Activated CD8-positive, alpha-beta T cell treated with anti-CD3 and anti-CD28 coated beads, Interleukin-2, amount 10 ng/mL, durations not matched to agents 7 days and 5 days (primary cell): ENCODE measurements around the gene PWWP2B. TPM values are rescaled to one million over a fixed set of nuclear protein-coding genes. Genes with fewer than 3 reads are reported as not detected.

Source experiments
- ATAC-seq: fragments of 150-1000 bp; cut with Tn5 transposase; one replicate; pipeline ENCODE4 v1.10.0; 2021; ENCODE audit warnings: moderate library complexity
- CTCF ChIA-PET: fragments of 350-600 bp; sonication (Branson Sonifier 250); formaldehyde crosslinking; loops from one replicate; lab custom pipeline; 2021; ENCODE audit warnings: antibody characterized with exemption; lab: Charles Lee
- POLR2A ChIA-PET: fragments of 350-600 bp; sonication (Branson Sonifier 250); formaldehyde crosslinking; loops from one replicate; lab custom pipeline; 2021; ENCODE audit warnings: antibody characterized with exemption; lab: Charles Lee
- DNase-seq: peaks from one replicate; pipeline ENCODE4 v3.0.0-alpha.2; 2020
- H3K27ac Mint-ChIP-seq: one replicate; pipeline ENCODE4 v1.8.0; 2021; ENCODE audit warnings: mild to moderate bottlenecking, mixed read lengths
- H3K27me3 Mint-ChIP-seq: one replicate; pipeline ENCODE4 v1.8.0; 2021; ENCODE audit warnings: low read depth, mixed read lengths
- H3K36me3 Mint-ChIP-seq: one replicate; pipeline ENCODE4 v1.8.0; 2021; ENCODE audit warnings: low read depth, mixed read lengths
- H3K4me1 Mint-ChIP-seq: one replicate; pipeline ENCODE4 v1.8.0; 2021; ENCODE audit warnings: low read depth, mixed read lengths
- H3K4me3 Mint-ChIP-seq: one replicate; pipeline ENCODE4 v1.8.0; 2021; ENCODE audit warnings: mild to moderate bottlenecking, mixed read lengths
- H3K9me3 Mint-ChIP-seq: one replicate; pipeline ENCODE4 v1.8.0; 2022; ENCODE audit warnings: mixed read lengths; ENCODE audit not compliant: insufficient read depth
- total RNA-seq, 2 experiments: library from RNA; stranded (reverse); gene quantifications; one replicate each; pipeline ENCODE4 v1.2.3, GENCODE V29; 2021

The PWWP2B gene
- total RNA-seq, 2 experiments from 2014 or later, result 15.0 to 15.7 TPM

DNA sequence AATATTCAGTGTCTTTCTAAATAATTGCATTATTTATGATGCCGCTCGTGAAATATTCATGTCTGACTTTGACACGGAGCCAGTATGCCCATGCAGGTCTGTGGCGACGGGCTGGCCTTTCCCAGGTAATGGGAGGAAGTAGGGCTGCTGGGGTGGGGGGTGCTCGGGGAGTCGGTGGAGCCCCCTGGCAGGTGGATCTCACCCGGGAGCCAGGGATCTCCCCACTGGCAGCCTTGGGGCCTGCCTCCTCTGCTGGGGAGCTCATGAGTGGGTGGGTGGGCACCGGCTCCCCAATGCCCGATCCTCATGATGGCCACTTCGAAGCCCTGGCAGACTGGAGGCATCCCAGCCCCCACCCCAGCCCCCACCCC is 52.8 kb downstream of the PWWP2B start:
- ChIA-PET POLR2A (no interaction called here), CTCF (no interaction called here)
- DNase-seq (no peak), ATAC-seq (no peak)
- H3K36me3 Mint-ChIP-seq, result no peaks in the 10 kb centered on the region
- H3K27me3 Mint-ChIP-seq, result no peaks in the 10 kb centered on the region
- H3K9me3 Mint-ChIP-seq, result no peaks in the 10 kb centered on the region
- H3K27ac Mint-ChIP-seq, result peak overlapping the region; percentile 47
- H3K4me1 Mint-ChIP-seq, result peaks cover 50% of the 10 kb centered on the region
- no peak overlapping the region for H3K4me3 Mint-ChIP-seq

DNA sequence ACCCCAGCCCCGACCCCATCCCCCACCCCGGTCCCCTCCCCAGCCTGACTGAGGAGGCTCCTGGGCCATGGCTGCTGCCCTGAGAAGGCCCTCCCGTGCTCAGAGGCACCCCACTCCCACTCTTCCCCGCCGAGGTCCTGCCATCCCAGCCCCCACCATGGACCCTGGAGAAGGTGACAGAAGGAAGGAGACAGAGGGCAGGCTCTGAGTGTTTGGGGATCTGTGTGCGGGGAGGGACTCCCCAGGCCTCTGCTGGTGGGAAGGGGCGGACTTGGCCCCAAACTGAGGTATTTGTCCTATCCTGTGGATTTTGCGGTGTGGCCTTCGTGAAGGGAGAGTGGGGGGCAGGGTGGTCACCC is 53.4 kb downstream of the PWWP2B start:
- Mint-ChIP-seq H3K4me1 (peaks cover 43% of the 10 kb centered on the region), H3K27ac (no peak overlapping the region), H3K9me3 (no peaks in the 10 kb centered on the region), H3K36me3 (no peaks in the 10 kb centered on the region), H3K4me3 (no peak overlapping the region), H3K27me3 (no peaks in the 10 kb centered on the region)
- CTCF ChIA-PET, result no interaction called here
- ATAC-seq, result no peak
- no peak for DNase-seq
- POLR2A ChIA-PET, result no interaction called here

GRCh38 chr10:132450825-132451505 is 54.0 kb downstream of the PWWP2B start:
- no peak overlapping the region for H3K27ac Mint-ChIP-seq

DNA sequence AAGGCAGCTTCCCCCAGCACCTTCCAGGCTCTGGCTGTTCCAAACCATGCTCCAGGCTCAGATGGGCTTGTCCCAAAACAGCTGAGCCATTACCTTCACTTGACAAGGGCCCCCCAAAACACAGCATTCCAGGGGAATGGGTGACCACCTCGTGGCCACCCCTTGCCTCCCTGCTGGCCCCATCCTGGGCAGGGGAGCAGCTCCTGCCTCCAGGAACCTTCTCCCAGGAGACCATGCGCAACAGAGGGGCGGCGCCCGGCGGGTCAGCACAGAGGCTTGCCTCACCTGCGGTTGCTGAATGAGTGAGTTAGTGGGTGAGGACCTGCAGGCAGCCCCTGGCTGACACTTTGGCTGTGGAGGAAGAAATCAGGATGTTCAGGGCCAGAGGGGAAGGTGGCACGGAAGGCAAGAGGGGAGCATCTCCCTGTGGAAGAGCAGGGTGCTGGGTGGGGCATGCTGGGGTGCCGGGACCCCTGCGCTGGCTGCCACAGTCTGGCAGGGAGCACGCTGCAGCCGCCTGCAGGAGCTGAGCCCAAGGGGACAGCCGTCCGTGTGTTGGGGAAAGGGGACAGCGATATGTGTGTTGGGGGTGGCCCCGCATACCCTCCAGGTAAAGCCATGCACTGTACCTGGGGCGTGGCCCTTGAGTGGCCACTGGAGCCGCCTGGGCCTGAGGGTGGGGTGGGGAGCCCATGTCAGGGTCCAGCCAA is 54.7 kb downstream of the PWWP2B start:
- no peak overlapping the region for H3K4me3 Mint-ChIP-seq
- CTCF ChIA-PET, result interaction anchor here (1.3 to 1.4 kb wide), 2 partner anchors 64 to 100 kb away, joined by 4 read pairs; no protein-coding TSS in a partner anchor
- H3K27ac Mint-ChIP-seq, result no peak overlapping the region
- no peaks in the 10 kb centered on the region for H3K27me3 Mint-ChIP-seq
- H3K4me1 Mint-ChIP-seq, result peaks cover 33% of the 10 kb centered on the region
- DNase-seq (no peak), ATAC-seq (no peak)
- no peaks in the 10 kb centered on the region for H3K9me3 Mint-ChIP-seq
- no peaks in the 10 kb centered on the region for H3K36me3 Mint-ChIP-seq
- POLR2A ChIA-PET, result interaction anchor here (1.0 kb wide), 2 partner anchors 61 to 62 kb away, joined by 3 read pairs; no protein-coding TSS in a partner anchor

More at GRCh38 chr10:132450825-132451505, 54.0 kb downstream of the PWWP2B start:
- peaks cover 40% of the 10 kb centered on the region for H3K4me1 Mint-ChIP-seq
- no peak overlapping the region for H3K4me3 Mint-ChIP-seq
- POLR2A ChIA-PET, result interaction anchor here (1.0 kb wide), 1 partner anchor 60 kb away, joined by 3 read pairs; no protein-coding TSS in a partner anchor
- ATAC-seq, result no peak
- DNase-seq, result no peak
- H3K27me3 Mint-ChIP-seq, result no peaks in the 10 kb centered on the region
- H3K9me3 Mint-ChIP-seq, result no peaks in the 10 kb centered on the region
- no peaks in the 10 kb centered on the region for H3K36me3 Mint-ChIP-seq
- CTCF ChIA-PET, result interaction anchor here (1.3 to 1.4 kb wide), 2 partner anchors 63 to 100 kb away, joined by 4 read pairs; no protein-coding TSS in a partner anchor

DNA sequence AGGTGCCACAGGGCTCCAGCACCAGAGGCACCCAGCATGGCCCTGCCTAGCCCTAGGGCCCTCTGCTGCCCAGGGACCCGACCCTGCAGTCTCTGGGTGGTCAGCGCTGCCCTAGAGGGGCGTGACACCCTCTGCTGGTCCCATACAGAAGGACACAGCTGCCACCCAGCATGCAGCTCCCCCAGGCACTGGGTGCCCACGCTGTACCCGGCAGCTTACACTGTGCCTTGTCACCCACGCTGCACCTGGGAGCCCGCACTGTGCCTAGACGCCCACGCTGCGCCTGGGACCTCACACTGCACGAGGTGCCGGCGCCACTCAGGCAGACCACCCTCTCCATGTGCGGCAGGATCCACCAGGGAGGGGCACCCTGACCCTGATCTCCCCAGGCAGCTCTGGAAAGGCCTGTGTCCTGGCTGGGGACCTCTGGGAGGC is 55.2 kb downstream of the PWWP2B start:
- no peak overlapping the region for H3K4me3 Mint-ChIP-seq
- ChIA-PET CTCF (interaction anchor here (1.3 to 1.4 kb wide), 2 partner anchors 65 to 99 kb away, joined by 4 read pairs; no protein-coding TSS in a partner anchor), POLR2A (interaction anchor here (1.0 kb wide), 1 partner anchor 63 kb away, joined by 3 read pairs; no protein-coding TSS in a partner anchor)
- ATAC-seq (no peak), DNase-seq (no peak)
- peak overlapping the region; percentile 73 for H3K27ac Mint-ChIP-seq
- no peaks in the 10 kb centered on the region for H3K36me3 Mint-ChIP-seq
- no peaks in the 10 kb centered on the region for H3K27me3 Mint-ChIP-seq
- H3K4me1 Mint-ChIP-seq, result peaks cover 31% of the 10 kb centered on the region
- no peaks in the 10 kb centered on the region for H3K9me3 Mint-ChIP-seq

- Mint-ChIP-seq H3K27ac (peak overlapping the region; percentile 73), H3K4me3 (peak overlapping the region; percentile 42), H3K36me3 (no peaks in the 10 kb centered on the region), H3K9me3 (no peaks in the 10 kb centered on the region), H3K27me3 (no peaks in the 10 kb centered on the region), H3K4me1 (peaks cover 25% of the 10 kb centered on the region)
- ATAC-seq (peak; percentile 91), DNase-seq (peak; percentile 89)
- POLR2A ChIA-PET, result interaction anchor here (0.8 to 1.0 kb wide), 2 partner anchors 63 to 498 kb away, joined by 3 read pairs; no protein-coding TSS in a partner anchor
- CTCF ChIA-PET, result interaction anchor here (0.9 to 1.4 kb wide), 4 partner anchors 63 to 92 kb away, joined by 3 to 4 read pairs (median 4); no protein-coding TSS in a partner anchor
These were observed 55.9 kb downstream of the PWWP2B start for GRCh38 chr10:132452651-132453469.

DNA sequence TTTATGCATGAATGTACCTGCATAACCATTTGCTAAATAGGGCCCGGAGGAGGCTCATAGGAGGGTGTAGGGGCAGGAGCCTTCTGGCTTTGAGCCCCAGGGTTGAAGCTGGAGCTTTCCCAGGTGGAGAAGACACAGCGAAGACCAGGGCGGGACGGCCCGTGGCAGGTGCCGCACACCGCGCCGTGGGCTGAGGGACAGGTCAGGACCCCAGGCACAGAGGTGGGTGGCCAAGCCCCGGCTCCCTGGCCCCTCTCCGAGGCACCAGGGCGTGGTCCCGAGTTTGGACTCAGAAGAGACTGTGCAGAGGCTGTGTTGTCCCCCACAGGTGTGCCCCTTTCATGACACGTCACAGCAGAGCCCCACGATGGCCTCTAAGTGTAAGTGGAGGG is 56.5 kb downstream of the PWWP2B start:
- Mint-ChIP-seq H3K36me3 (no peaks in the 10 kb centered on the region), H3K9me3 (no peaks in the 10 kb centered on the region), H3K27ac (no peak overlapping the region), H3K4me1 (peaks cover 20% of the 10 kb centered on the region), H3K4me3 (no peak overlapping the region), H3K27me3 (no peaks in the 10 kb centered on the region)
- CTCF ChIA-PET, result interaction anchor here (0.7 to 1.1 kb wide), 4 partner anchors 64 to 92 kb away, joined by 3 to 4 read pairs (median 3); no protein-coding TSS in a partner anchor
- POLR2A ChIA-PET, result interaction anchor here (0.8 kb wide), 1 partner anchor 499 kb away, joined by 3 read pairs; no protein-coding TSS in a partner anchor
- DNase-seq (no peak), ATAC-seq (no peak)

DNA sequence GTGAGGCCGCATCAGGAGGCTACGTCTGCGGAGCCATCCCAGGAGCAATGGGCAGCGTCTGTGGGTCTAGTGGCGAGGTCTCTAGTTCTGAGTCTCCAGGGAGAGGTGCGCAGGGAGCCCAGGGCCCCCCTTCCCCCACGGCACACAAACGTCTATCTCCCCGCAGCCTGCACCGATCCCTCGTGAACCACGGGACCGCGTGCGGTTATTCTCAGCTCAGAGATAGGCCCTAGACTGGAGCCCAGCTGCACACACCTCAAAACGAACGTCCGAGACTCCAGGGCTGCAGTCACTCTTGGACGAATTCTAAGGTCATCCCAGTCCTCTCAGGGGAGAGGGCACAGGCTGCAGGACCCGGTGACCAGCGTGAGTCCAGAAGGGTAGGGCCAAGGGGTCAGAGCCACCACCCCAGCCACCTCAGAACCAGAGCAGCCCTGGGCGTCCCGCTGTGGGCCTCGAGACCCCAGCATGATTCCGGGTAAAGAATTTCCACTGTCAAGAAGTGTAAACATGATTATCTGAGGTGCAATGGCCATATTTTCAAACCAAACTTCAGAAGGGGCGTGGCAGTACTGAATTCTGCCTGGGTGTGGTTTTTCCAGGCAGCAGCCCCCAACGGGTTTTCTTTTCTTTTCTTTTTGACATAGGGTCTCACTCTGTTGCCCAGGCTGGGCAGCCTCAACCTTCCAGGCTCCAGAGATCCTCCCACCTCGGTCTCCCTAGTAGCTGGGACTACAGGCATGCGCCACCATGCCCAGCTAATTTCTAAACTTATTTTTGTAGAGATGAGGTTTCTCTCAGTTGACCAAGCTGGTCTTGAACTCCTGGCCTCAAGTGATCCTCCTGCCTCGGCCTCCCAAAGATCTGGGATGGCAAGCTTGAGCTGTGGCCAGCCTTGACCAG is 57.5 kb downstream of the PWWP2B start:
- no peak overlapping the region for H3K4me3 Mint-ChIP-seq
- no peaks in the 10 kb centered on the region for H3K9me3 Mint-ChIP-seq
- H3K27ac Mint-ChIP-seq, result no peak overlapping the region

DNA sequence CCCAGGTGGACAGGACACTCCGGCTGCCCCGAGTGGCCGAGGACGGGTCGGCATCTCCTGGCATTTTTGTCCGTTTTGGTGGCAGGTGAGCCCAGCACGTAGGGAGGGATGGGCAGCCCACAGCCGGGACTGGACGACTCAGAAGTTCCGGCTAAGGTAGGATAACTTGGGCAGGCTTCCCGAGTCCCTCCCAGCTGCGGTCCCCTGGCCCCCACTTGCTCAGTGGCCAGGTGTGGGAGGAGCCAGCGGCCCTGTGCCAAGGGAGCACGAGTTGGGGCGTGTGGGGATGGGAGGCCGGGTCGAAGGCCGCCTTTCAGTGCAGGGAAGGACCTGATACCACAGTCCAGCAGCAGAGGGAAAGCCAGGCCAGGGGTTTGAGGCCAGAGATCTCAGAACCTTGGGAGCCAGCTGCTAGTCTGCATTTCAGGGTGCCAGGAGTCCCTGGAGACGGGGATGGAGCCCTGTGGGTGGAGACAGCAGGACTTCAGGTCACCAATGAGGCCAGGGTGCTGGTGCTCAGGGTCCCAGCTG is 58.5 kb downstream of the PWWP2B start:
- Mint-ChIP-seq H3K36me3 (no peaks in the 10 kb centered on the region), H3K27ac (no peak overlapping the region), H3K4me1 (peaks cover 20% of the 10 kb centered on the region), H3K9me3 (no peaks in the 10 kb centered on the region), H3K27me3 (no peaks in the 10 kb centered on the region), H3K4me3 (no peak overlapping the region)
- ATAC-seq, result no peak
- ChIA-PET CTCF (no interaction called here), POLR2A (interaction anchor here (1.4 kb wide), 1 partner anchor 8 kb away, joined by 4 read pairs; no protein-coding TSS in a partner anchor)
- DNase-seq, result no peak

More for the DNA sequence above, 57.5 kb downstream of the PWWP2B start:
- POLR2A ChIA-PET, result no interaction called here
- H3K27me3 Mint-ChIP-seq, result no peaks in the 10 kb centered on the region
- H3K36me3 Mint-ChIP-seq, result no peaks in the 10 kb centered on the region
- ATAC-seq, result no peak
- DNase-seq, result no peak
- CTCF ChIA-PET, result interaction anchor here (0.7 to 1.1 kb wide), 5 partner anchors 9 to 93 kb away, joined by 3 to 4 read pairs (median 3); no protein-coding TSS in a partner anchor
- H3K4me1 Mint-ChIP-seq, result peaks cover 22% of the 10 kb centered on the region
